Right ventricle myocardium inferior (tissue), 1 donor: ENCODE data around the gene SLC35C1. TPM values are rescaled to one million over a fixed set of nuclear protein-coding genes. Genes with fewer than 3 reads are reported as not detected.

Source experiments
- ATAC-seq: fragments of 200-7000 bp; cut with Tn5 transposase; one replicate; pipeline ENCODE4 v1.9.1; 2020; ENCODE audit warnings: mild to moderate bottlenecking, moderate library complexity
- DNase-seq: peaks from one replicate; pipeline ENCODE4 v3.0.0; 2021; ENCODE audit errors: missing footprints
- intact Hi-C: fragments of 100-400 bp; cut with DNase I; formaldehyde crosslinking; loops from one replicate; pipeline ENCODE4 v1.11.0; 2022
- total RNA-seq: library from RNA; stranded (reverse); fragmentation: NEBNext Ultra II Directional; extraction: Animal tissue kit (Norgen Biotek cat#: 25700); gene quantifications from one replicate; pipeline ENCODE4 v1.2.1, GENCODE V29; 2021
- donor health status: DM: no; HTN: yes; CAD: no; lungs with severe emphysema.

The SLC35C1 gene
- total RNA-seq, 1 donor from 2014 or later, result 6.0 TPM

- peak; percentile 77 for DNase-seq
- peak; percentile 77 for ATAC-seq
These were observed 48.6 kb downstream of the SLC35C1 start for GRCh38 chr11:45853332-45854219.

GRCh38 chr11:45855308-45855707 is 50.4 kb downstream of the SLC35C1 start:
- ATAC-seq, result no peak
- DNase-seq, result no peak
- intact Hi-C loops, result no loop called here

More at GRCh38 chr11:45853332-45854219, 48.6 kb downstream of the SLC35C1 start:
- intact Hi-C loops, result no loop called here

GRCh38 chr11:45856044-45856468 is 51.1 kb downstream of the SLC35C1 start:
- no peak for ATAC-seq
- intact Hi-C loops, result no loop called here
- DNase-seq, result no peak

GRCh38 chr11:45857961-45858474 is 53.1 kb downstream of the SLC35C1 start:
- no peak for DNase-seq
- intact Hi-C loops, result no loop called here
- peak; percentile 67 for ATAC-seq

- no peak for ATAC-seq
- no peak for DNase-seq
- intact Hi-C loops, result no loop called here
These were observed 53.9 kb downstream of the SLC35C1 start for GRCh38 chr11:45858751-45859398.

- peak; percentile 83 for ATAC-seq
- DNase-seq, result peak; percentile 94
- intact Hi-C loops, result no loop called here
These were observed 54.8 kb downstream of the SLC35C1 start for GRCh38 chr11:45859661-45860140.

GRCh38 chr11:45860348-45860747 is 55.4 kb downstream of the SLC35C1 start:
- no peak for ATAC-seq
- no peak for DNase-seq
- intact Hi-C loops, result no loop called here

GRCh38 chr11:45860764-45861510 is 56.0 kb downstream of the SLC35C1 start:
- ATAC-seq, result no peak
- no peak for DNase-seq
- intact Hi-C loops, result no loop called here

Other genes starting within 250 kb of the SLC35C1 start
- gene CHST1, start 139.5 kb upstream of the SLC35C1 start, total RNA-seq, result 3.2 TPM
- gene CRY2, start 42.3 kb downstream of the SLC35C1 start, total RNA-seq, result 69.8 TPM
- 5.9 TPM for gene MAPK8IP1, start 80.5 kb downstream of the SLC35C1 start, total RNA-seq
- gene FREY1, start 102.1 kb downstream of the SLC35C1 start, total RNA-seq, result not detected
- gene PEX16, start 112.7 kb downstream of the SLC35C1 start, total RNA-seq, result 10.4 TPM
- not detected for gene LARGE2, start 117.5 kb downstream of the SLC35C1 start, total RNA-seq